CD4-positive, alpha-beta memory T cell (primary cell): ENCODE results near the gene KRTAP29-1. TPM values are rescaled to one million over a fixed set of nuclear protein-coding genes. Genes with fewer than 3 reads are reported as not detected.
"Not testable (repeated sequence)": the region's sequence is repeated elsewhere in the genome, so short reads cannot be mapped to it uniquely, and the experiment has no call there.

Experiments used
- CTCF ChIA-PET: fragments of 350-600 bp; sonication (Branson Sonifier 250); formaldehyde crosslinking; loops from one replicate; lab custom pipeline; 2021; ENCODE audit warnings: inconsistent platforms; ENCODE audit not compliant: partially characterized antibody; lab: Charles Lee
- POLR2A ChIA-PET: fragments of 350-600 bp; sonication (Branson Sonifier 250); formaldehyde crosslinking; loops from one replicate; lab custom pipeline; 2021; ENCODE audit not compliant: partially characterized antibody; lab: Charles Lee
- DNase-seq, 5 donors: peaks; one replicate each; pipeline versions ENCODE4 v3.0.0 to v3.0.0-alpha.2; 2020 to 2022; ENCODE audit warnings: mixed read lengths in 1 of 5
- H3K27ac ChIP-seq: one replicate; pipeline ENCODE4 v1.7.0; 2013; ENCODE audit warnings: low read depth, low read length
- H3K27me3 ChIP-seq: 2 replicates; pipeline ENCODE4 v1.7.0; 2013; ENCODE audit warnings: mild to moderate bottlenecking, low read length, moderate library complexity; ENCODE audit not compliant: insufficient read depth
- H3K36me3 ChIP-seq: 2 replicates; pipeline ENCODE4 v1.7.0; 2013; ENCODE audit warnings: mild to moderate bottlenecking, low read length, moderate library complexity; ENCODE audit not compliant: insufficient read depth
- H3K4me1 ChIP-seq: 2 replicates; pipeline ENCODE4 v1.7.0; 2013; ENCODE audit warnings: mild to moderate bottlenecking, low read length, moderate library complexity; ENCODE audit not compliant: insufficient read depth
- H3K4me3 ChIP-seq, 2 donors: one replicate each; pipeline ENCODE4 v1.7.0; 2013; ENCODE audit warnings: low read length in 2 of 2, mild to moderate bottlenecking in 1 of 2
- H3K9me3 ChIP-seq, 2 donors: one replicate each; pipeline ENCODE4 v1.7.0; 2013; ENCODE audit warnings: low read length in 2 of 2, control low read depth in 1 of 2; ENCODE audit not compliant: control insufficient read depth in 1 of 2
- H3K27ac Mint-ChIP-seq, 7 donors: one replicate each; pipeline ENCODE4 v1.8.0; 2020 to 2021; ENCODE audit warnings: mixed read lengths in 7 of 7, mild to moderate bottlenecking in 6 of 7, inconsistent platforms in 3 of 7, moderate library complexity in 3 of 7
- H3K27me3 Mint-ChIP-seq, 2 donors: one replicate each; pipeline ENCODE4 v1.8.0; 2020 to 2021; ENCODE audit warnings: mixed read lengths in 2 of 2
- H3K36me3 Mint-ChIP-seq, 2 donors: one replicate each; pipeline ENCODE4 v1.8.0; 2020 to 2021; ENCODE audit warnings: mixed read lengths in 2 of 2, inconsistent platforms in 1 of 2, mild to moderate bottlenecking in 1 of 2
- H3K4me1 Mint-ChIP-seq, 4 donors: one replicate each; pipeline ENCODE4 v1.8.0; 2020 to 2021; ENCODE audit warnings: mixed read lengths in 4 of 4, mild to moderate bottlenecking in 1 of 4
- H3K4me3 Mint-ChIP-seq, 8 donors: one replicate each; pipeline ENCODE4 v1.8.0; 2020 to 2021; ENCODE audit warnings: mixed read lengths in 8 of 8, mild to moderate bottlenecking in 7 of 8, moderate library complexity in 6 of 8, inconsistent platforms in 3 of 8
- H3K9me3 Mint-ChIP-seq, 8 donors: one replicate each; pipeline ENCODE4 v1.8.0; 2020 to 2021; ENCODE audit warnings: mixed read lengths in 8 of 8, mild to moderate bottlenecking in 5 of 8, inconsistent platforms in 3 of 8, moderate library complexity in 1 of 8
- intact Hi-C: fragments of 100-400 bp; cut with micrococcal nuclease; formaldehyde crosslinking; loops from one replicate; pipeline ENCODE4 v1.15.1; 2023
- polyA plus RNA-seq, 2 donors: library from polyadenylated mRNA; unstranded; fragments of 300-500 nt; fragmentation: Illumina TruSeq; gene quantifications; one replicate each; pipeline ENCODE4 v1.2.3, GENCODE V29; 2021
- total RNA-seq, 2 experiments: library from RNA; stranded (reverse); gene quantifications; one replicate each; pipeline ENCODE4 v1.2.3, GENCODE V29; 2021

KRTAP29-1 gene
- total and polyA plus RNA-seq, 4 experiments from 2014 or later, result not detected

DNA sequence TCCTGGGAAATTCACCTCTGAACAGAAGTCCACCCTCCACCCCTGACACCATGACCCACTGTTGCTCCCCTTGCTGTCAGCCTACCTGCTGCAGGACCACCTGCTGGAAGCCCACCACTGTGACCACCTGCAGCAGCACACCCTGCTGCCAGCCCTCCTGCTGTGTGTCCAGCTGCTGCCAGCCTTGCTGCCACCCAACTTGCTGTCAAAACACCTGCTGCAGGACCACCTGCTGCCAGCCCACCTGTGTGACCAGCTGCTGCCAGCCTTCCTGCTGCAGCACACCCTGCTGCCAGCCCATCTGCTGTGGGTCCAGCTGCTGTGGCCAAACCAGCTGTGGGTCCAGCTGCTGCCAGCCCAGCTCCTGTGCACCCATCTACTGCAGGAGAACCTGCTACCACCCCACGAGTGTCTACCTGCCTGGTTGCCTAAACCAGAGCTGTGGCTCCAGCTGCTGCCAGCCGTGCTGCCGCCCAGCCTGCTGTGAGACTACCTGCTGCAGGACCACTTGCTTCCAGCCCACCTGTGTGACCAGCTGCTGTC lies 26.9 kb downstream of the KRTAP29-1 start, which contains the start of gene KRTAP9-7:
KRTAP9-7 (plus strand) TSS at position 51 of the 543 bp plus-strand sequence; CDS start at position 51, 0 bp downstream.
- intact Hi-C loops, result loop anchor here (1.0 kb wide), 1 partner anchor 11 kb away; no protein-coding TSS in a partner anchor
- H3K4me3 Mint-ChIP-seq, H3K4me3 ChIP-seq, H3K4me1 ChIP-seq, H3K36me3 ChIP-seq, H3K9me3 ChIP-seq, H3K4me1 Mint-ChIP-seq, H3K27ac ChIP-seq, H3K9me3 Mint-ChIP-seq, CTCF ChIA-PET, H3K27me3 ChIP-seq, H3K36me3 Mint-ChIP-seq, DNase-seq, H3K27ac Mint-ChIP-seq, POLR2A ChIA-PET: not testable (repeated sequence)
- peaks cover 14 to 19% of the 10 kb centered on the region in 2 donors for H3K27me3 Mint-ChIP-seq

DNA sequence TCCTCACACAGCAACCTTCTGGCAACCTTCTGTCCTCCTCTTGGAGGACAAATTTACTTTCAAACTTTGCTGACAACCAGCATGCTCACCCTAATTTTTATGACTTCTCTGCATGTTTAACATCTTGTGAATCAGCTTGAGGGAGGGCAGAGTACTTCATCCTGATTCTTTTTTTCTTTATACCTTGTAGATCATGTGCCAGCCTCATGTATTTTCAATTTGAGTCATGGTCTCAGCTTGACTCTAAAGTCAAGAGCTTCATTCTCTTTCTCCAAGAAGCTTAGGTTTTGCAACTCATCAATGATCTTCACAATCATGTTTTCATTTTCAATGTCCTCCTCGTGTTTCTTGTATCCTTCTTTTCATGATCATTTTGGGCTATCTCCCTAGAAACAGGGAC lies 30.8 kb downstream of the KRTAP29-1 start:
- peaks cover 16% of the 10 kb centered on the region in 2 donors for H3K27me3 Mint-ChIP-seq
- H3K27ac Mint-ChIP-seq, result no peak overlapping the region
- H3K36me3 ChIP-seq, result no peaks in the 10 kb centered on the region
- H3K36me3 Mint-ChIP-seq, result no peaks in the 10 kb centered on the region
- no peaks in the 10 kb centered on the region for H3K9me3 ChIP-seq
- no peaks in the 10 kb centered on the region for H3K27me3 ChIP-seq
- ChIA-PET CTCF (interaction anchor here (3.0 kb wide), 1 partner anchor 50 kb away, joined by 10 read pairs; no protein-coding TSS in a partner anchor), POLR2A (no interaction called here)
- H3K4me1 Mint-ChIP-seq, result peaks cover 0 to 10% (median 4%) of the 10 kb centered on the region in 4 donors
- no peak overlapping the region for H3K4me3 Mint-ChIP-seq
- no peak overlapping the region for H3K4me3 ChIP-seq
- intact Hi-C loops, result no loop called here
- H3K27ac ChIP-seq, result no peak overlapping the region
- H3K9me3 Mint-ChIP-seq, result peaks cover 0 to 2% (median 0%) of the 10 kb centered on the region in 8 donors
- DNase-seq, result no peak
- no peaks in the 10 kb centered on the region for H3K4me1 ChIP-seq

DNA sequence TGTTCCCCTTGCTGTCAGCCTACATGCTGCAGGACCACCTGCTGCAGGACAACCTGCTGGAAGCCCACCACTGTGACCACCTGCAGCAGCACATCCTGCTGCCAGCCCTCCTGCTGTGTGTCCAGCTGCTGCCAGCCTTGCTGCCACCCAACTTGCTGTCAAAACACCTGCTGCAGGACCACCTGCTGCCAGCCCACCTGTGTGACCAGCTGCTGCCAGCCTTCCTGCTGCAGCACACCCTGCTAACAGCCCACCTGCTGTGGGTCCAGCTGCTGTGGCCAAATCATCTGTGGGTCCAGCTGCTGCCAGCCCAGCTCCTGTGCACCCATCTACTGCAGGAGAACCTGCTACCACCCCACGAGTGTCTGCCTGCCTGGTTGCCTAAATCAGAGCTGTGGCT lies 31.3 kb downstream of the KRTAP29-1 start:
- intact Hi-C loops, H3K4me1 ChIP-seq, H3K27ac ChIP-seq, H3K9me3 Mint-ChIP-seq, H3K9me3 ChIP-seq, H3K36me3 Mint-ChIP-seq, H3K27me3 ChIP-seq, H3K4me3 Mint-ChIP-seq, POLR2A ChIA-PET, H3K4me3 ChIP-seq, H3K27ac Mint-ChIP-seq, H3K36me3 ChIP-seq, DNase-seq: not testable (repeated sequence)
- CTCF ChIA-PET, result interaction anchor here (3.0 kb wide), 1 partner anchor 51 kb away, joined by 10 read pairs; no protein-coding TSS in a partner anchor
- Mint-ChIP-seq H3K27me3 (peaks cover 14 to 16% of the 10 kb centered on the region in 2 donors), H3K4me1 (peaks cover 0 to 10% (median 4%) of the 10 kb centered on the region in 4 donors)

DNA sequence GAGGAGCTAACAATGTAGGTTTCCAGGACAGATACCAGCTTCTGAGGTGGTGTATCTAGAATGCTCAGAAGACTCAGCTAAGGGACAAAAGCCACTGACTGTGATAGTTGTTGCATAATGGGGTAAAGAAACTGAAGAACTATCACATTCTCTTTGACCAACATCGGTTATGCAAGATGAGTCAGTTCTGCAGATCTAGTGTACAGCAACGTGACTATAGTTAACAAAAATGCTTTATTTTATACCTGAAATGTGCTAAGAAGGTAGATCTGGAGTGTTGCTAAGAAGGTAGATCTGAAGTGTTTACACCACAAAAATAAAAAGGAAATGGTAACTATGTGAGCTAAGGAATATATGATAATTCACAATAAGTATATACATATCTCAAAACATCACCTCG lies 34.9 kb downstream of the KRTAP29-1 start:
- CTCF ChIA-PET, result interaction anchor here (1.3 kb wide), 1 partner anchor 55 kb away, joined by 4 read pairs; no protein-coding TSS in a partner anchor

GRCh38 chr17:41265078-41265477 lies 37.6 kb downstream of the KRTAP29-1 start, which contains the start of gene KRTAP9-6:
Gene KRTAP9-6, plus strand, starts transcription at chr17:41265378. Its CDS starts 0 bp downstream, at chr17:41265378.
- POLR2A ChIA-PET, result no interaction called here
- no peak for DNase-seq
- peaks cover 18 to 27% of the 10 kb centered on the region in 2 donors for H3K27me3 Mint-ChIP-seq
- peaks cover 0 to 2% (median 0%) of the 10 kb centered on the region in 8 donors for H3K9me3 Mint-ChIP-seq
- no peaks in the 10 kb centered on the region for H3K36me3 Mint-ChIP-seq
- CTCF ChIA-PET, result no interaction called here
- Histone ChIP-seq H3K4me3 (no peak within 1 kb of the TSS), H3K27me3 (no peaks in the 10 kb centered on the region), H3K4me1 (no peaks in the 10 kb centered on the region), H3K27ac (no peak within 1 kb of the TSS), H3K9me3 (no peaks in the 10 kb centered on the region), H3K36me3 (no peaks in the 10 kb centered on the region)
- H3K4me1 Mint-ChIP-seq, result peaks cover 10 to 27% (median 15%) of the 10 kb centered on the region in 4 donors
- peak within 1 kb of the TSS in 2 of 7 donors; percentile 1 to 13 for H3K27ac Mint-ChIP-seq
- H3K4me3 Mint-ChIP-seq, result no peak within 1 kb of the TSS
- intact Hi-C loops, result no loop called here

More for the DNA sequence above, 34.9 kb downstream of the KRTAP29-1 start:
- H3K36me3 ChIP-seq, result no peaks in the 10 kb centered on the region
- Mint-ChIP-seq H3K27me3 (peaks cover 9 to 19% of the 10 kb centered on the region in 2 donors), H3K4me3 (no peak overlapping the region), H3K4me1 (peaks cover 0 to 15% (median 8%) of the 10 kb centered on the region in 4 donors), H3K9me3 (peaks cover 0 to 2% (median 0%) of the 10 kb centered on the region in 8 donors), H3K27ac (no peak overlapping the region), H3K36me3 (no peaks in the 10 kb centered on the region)
- no peak for DNase-seq
- no peaks in the 10 kb centered on the region for H3K27me3 ChIP-seq
- H3K4me1 ChIP-seq, result no peaks in the 10 kb centered on the region
- intact Hi-C loops, result no loop called here
- POLR2A ChIA-PET, result no interaction called here
- H3K4me3 ChIP-seq, result no peak overlapping the region
- no peaks in the 10 kb centered on the region for H3K9me3 ChIP-seq
- no peak overlapping the region for H3K27ac ChIP-seq

GRCh38 chr17:41264599-41264998 lies 38.1 kb downstream of the KRTAP29-1 start:
- Histone ChIP-seq H3K36me3 (no peaks in the 10 kb centered on the region), H3K4me1 (no peaks in the 10 kb centered on the region), H3K9me3 (no peaks in the 10 kb centered on the region), H3K4me3 (no peak overlapping the region), H3K27me3 (no peaks in the 10 kb centered on the region), H3K27ac (no peak overlapping the region)
- Mint-ChIP-seq H3K4me3 (no peak overlapping the region), H3K36me3 (no peaks in the 10 kb centered on the region), H3K27me3 (peaks cover 20 to 27% of the 10 kb centered on the region in 2 donors), H3K9me3 (peaks cover 0 to 2% (median 0%) of the 10 kb centered on the region in 8 donors), H3K27ac (peak overlapping the region in 1 of 7 donors; percentile 1), H3K4me1 (peaks cover 10 to 30% (median 15%) of the 10 kb centered on the region in 4 donors)
- ChIA-PET POLR2A (no interaction called here), CTCF (no interaction called here)
- intact Hi-C loops, result loop anchor here (1.0 to 5.0 kb wide), 2 partner anchors 12 to 43 kb away; partner anchors contain the start of gene KRTAP16-1
- no peak for DNase-seq

DNA sequence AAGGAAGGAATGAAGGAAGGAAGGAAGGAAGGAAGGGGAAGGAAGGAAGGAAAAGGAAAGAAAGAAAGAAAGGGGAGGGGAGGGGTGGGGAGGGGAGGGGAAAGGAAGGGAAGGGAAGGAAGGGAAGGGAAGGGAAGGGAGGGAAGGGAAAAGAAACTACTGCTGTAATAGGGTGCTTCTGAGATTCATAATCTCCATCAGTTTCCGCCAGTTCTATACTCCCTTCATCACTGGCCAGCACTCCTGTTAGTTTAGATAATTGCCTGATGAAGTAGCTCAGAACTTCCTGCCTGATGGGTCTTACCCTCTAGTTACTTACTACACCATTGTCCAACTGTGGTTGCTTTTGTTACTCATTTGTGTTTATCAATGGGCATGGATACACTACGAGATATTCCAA lies 39.4 kb downstream of the KRTAP29-1 start:
- Mint-ChIP-seq H3K36me3 (no peaks in the 10 kb centered on the region), H3K27me3 (peaks cover 17 to 27% of the 10 kb centered on the region in 2 donors), H3K27ac (no peak overlapping the region), H3K4me1 (peaks cover 10 to 30% (median 15%) of the 10 kb centered on the region in 4 donors), H3K9me3 (peaks cover 0 to 2% (median 0%) of the 10 kb centered on the region in 8 donors), H3K4me3 (no peak overlapping the region)
- H3K4me3 ChIP-seq, result no peak overlapping the region
- no peak for DNase-seq
- intact Hi-C loops, result loop anchor here (5.0 kb wide), 1 partner anchor 44 kb away; the partner anchor contains the start of gene KRTAP16-1
- H3K27ac ChIP-seq, result no peak overlapping the region
- no peaks in the 10 kb centered on the region for H3K9me3 ChIP-seq
- ChIA-PET CTCF (no interaction called here), POLR2A (no interaction called here)
- no peaks in the 10 kb centered on the region for H3K4me1 ChIP-seq
- no peaks in the 10 kb centered on the region for H3K36me3 ChIP-seq
- H3K27me3 ChIP-seq, result no peaks in the 10 kb centered on the region
